H9 (cell line): ENCODE data around the gene PARPBP. TPM values are rescaled to one million over a fixed set of nuclear protein-coding genes. Genes with fewer than 3 reads are reported as not detected.

ENCODE experiments used
- DNase-seq: peaks from one replicate; pipeline ENCODE4 v3.0.0-alpha.2; 2017
- H2AFZ ChIP-seq: one replicate; pipeline ENCODE4 v1.6.1; 2013; ENCODE audit warnings: mild to moderate bottlenecking, low read length, control low read depth, moderate library complexity
- H2AK5ac ChIP-seq: 2 replicates; pipeline ENCODE4 v1.6.1; 2013; ENCODE audit warnings: low read length, control low read depth, mixed read lengths; ENCODE audit not compliant: insufficient read length
- H2BK120ac ChIP-seq: one replicate; pipeline ENCODE4 v1.6.1; 2013; ENCODE audit warnings: low read depth, mild to moderate bottlenecking, low read length, control low read depth, inconsistent platforms; ENCODE audit not compliant: poor library complexity, severe bottlenecking
- H2BK12ac ChIP-seq: 2 replicates; pipeline ENCODE4 v1.6.1; 2013; ENCODE audit warnings: low read length, control low read depth, mixed read lengths, low read depth; ENCODE audit not compliant: insufficient read length
- H2BK15ac ChIP-seq: 2 replicates; pipeline ENCODE4 v1.6.1; 2013; ENCODE audit warnings: low read depth, low read length, control low read depth
- H2BK20ac ChIP-seq: one replicate; pipeline ENCODE4 v1.6.1; 2013; ENCODE audit warnings: low read depth, mild to moderate bottlenecking, low read length, control low read depth, inconsistent platforms; ENCODE audit not compliant: poor library complexity, severe bottlenecking
- H2BK5ac ChIP-seq: 2 replicates; pipeline ENCODE4 v1.6.1; 2013; ENCODE audit warnings: low read length, control low read depth, mixed read lengths; ENCODE audit not compliant: insufficient read length
- H3K14ac ChIP-seq: 2 replicates; pipeline ENCODE4 v1.6.1; 2013; ENCODE audit warnings: low read length, control low read depth; ENCODE audit not compliant: insufficient read depth
- H3K18ac ChIP-seq: 2 replicates; pipeline ENCODE4 v1.6.1; 2013; ENCODE audit warnings: low read depth, mild to moderate bottlenecking, mixed read lengths, low read length, control low read depth; ENCODE audit not compliant: insufficient read length
- H3K23ac ChIP-seq: 2 replicates; pipeline ENCODE4 v1.6.1; 2013; ENCODE audit warnings: low read length, control low read depth, mixed read lengths, low read depth; ENCODE audit not compliant: insufficient read length
- H3K23me2 ChIP-seq: 2 replicates; pipeline ENCODE4 v1.6.1; 2013; ENCODE audit warnings: low read depth, mild to moderate bottlenecking, mixed read lengths, low read length, control low read depth; ENCODE audit not compliant: insufficient read length, poor library complexity, severe bottlenecking
- H3K27ac ChIP-seq: 2 replicates; pipeline ENCODE4 v1.5.1; 2013; ENCODE audit warnings: low read length, control low read depth, mixed read lengths, low read depth; ENCODE audit not compliant: insufficient read length
- H3K27me3 ChIP-seq: 2 replicates; pipeline ENCODE4 v1.6.1; 2013; ENCODE audit warnings: low read length, control low read depth, inconsistent platforms; ENCODE audit not compliant: insufficient read depth
- H3K4ac ChIP-seq: 2 replicates; pipeline ENCODE4 v1.6.1; 2013; ENCODE audit warnings: low read depth, mild to moderate bottlenecking, control low read depth, inconsistent platforms, low read length, moderate library complexity
- H3K4me1 ChIP-seq: 2 replicates; pipeline ENCODE4 v1.6.1; 2013; ENCODE audit warnings: low read length, control low read depth, inconsistent platforms; ENCODE audit not compliant: insufficient read depth
- H3K4me2 ChIP-seq: 2 replicates; pipeline ENCODE4 v1.6.1; 2013; ENCODE audit warnings: low read length, control low read depth, mixed read lengths; ENCODE audit not compliant: insufficient read length, insufficient read depth
- H3K56ac ChIP-seq: 2 replicates; pipeline ENCODE4 v1.6.1; 2013; ENCODE audit warnings: low read depth, mild to moderate bottlenecking, mixed read lengths, low read length, control low read depth; ENCODE audit not compliant: insufficient read length
- H3K79me1 ChIP-seq: 2 replicates; pipeline ENCODE4 v1.6.1; 2013; ENCODE audit warnings: low read depth, mild to moderate bottlenecking, moderate library complexity, low read length, control low read depth, inconsistent platforms; ENCODE audit not compliant: insufficient read depth, poor library complexity, severe bottlenecking
- H3K79me2 ChIP-seq: 2 replicates; pipeline ENCODE4 v1.6.1; 2013; ENCODE audit warnings: low read length, control low read depth, inconsistent platforms; ENCODE audit not compliant: insufficient read depth
- H3K9ac ChIP-seq: 2 replicates; pipeline ENCODE4 v1.6.1; 2013; ENCODE audit warnings: low read length, control low read depth, mixed read lengths; ENCODE audit not compliant: insufficient read length; ENCODE audit errors: extremely low read depth
- H3K9me3 ChIP-seq: one replicate; pipeline ENCODE4 v1.6.1; 2013; ENCODE audit warnings: low read depth, low read length, inconsistent platforms; ENCODE audit not compliant: control insufficient read depth
- H3T11ph ChIP-seq: one replicate; pipeline ENCODE4 v1.6.1; 2013; ENCODE audit warnings: mild to moderate bottlenecking, low read length, control low read depth, inconsistent platforms
- H4K20me1 ChIP-seq: one replicate; pipeline ENCODE4 v1.6.1; 2013; ENCODE audit not compliant: control insufficient read depth, insufficient read length, insufficient read depth
- H4K5ac ChIP-seq: 2 replicates; pipeline ENCODE4 v1.6.1; 2013; ENCODE audit warnings: low read depth, mild to moderate bottlenecking, mixed read lengths, low read length, control low read depth; ENCODE audit not compliant: insufficient read length
- H4K8ac ChIP-seq: replicated peaks from 2 replicates; pipeline ENCODE4 v1.6.1; 2013; ENCODE audit warnings: low read length, control low read depth, mixed read lengths, low read depth; ENCODE audit not compliant: insufficient read length
- H4K91ac ChIP-seq: 2 replicates; pipeline ENCODE4 v1.6.1; 2013; ENCODE audit warnings: low read depth, mild to moderate bottlenecking, moderate library complexity, mixed read lengths, low read length, control low read depth; ENCODE audit not compliant: insufficient read length
- H3K27ac Mint-ChIP-seq, 3 experiments: 2 replicates in 2 of 3; 3 replicates in 1 of 3; pipeline ENCODE4 v1.8.0; 2020 to 2021; ENCODE audit warnings: mixed read lengths in 3 of 3, mild to moderate bottlenecking in 1 of 3, moderate library complexity in 1 of 3
- H3K27me3 Mint-ChIP-seq: 2 replicates; pipeline ENCODE4 v1.8.0; 2021; ENCODE audit warnings: low read depth, mild to moderate bottlenecking, moderate library complexity, mixed read lengths
- H3K36me3 Mint-ChIP-seq, 3 experiments: 2 replicates in 2 of 3; 3 replicates in 1 of 3; pipeline ENCODE4 v1.8.0; 2020 to 2021; ENCODE audit warnings: low read depth in 3 of 3, mixed read lengths in 3 of 3; ENCODE audit not compliant: insufficient read depth in 1 of 3
- H3K4me1 Mint-ChIP-seq, 2 experiments: 2 replicates each; pipeline ENCODE4 v1.8.0; 2020; ENCODE audit warnings: mixed read lengths in 2 of 2
- H3K4me3 Mint-ChIP-seq, 2 experiments: 2 replicates in 1 of 2; 3 replicates in 1 of 2; pipeline ENCODE4 v1.8.0; 2020 to 2021; ENCODE audit warnings: mild to moderate bottlenecking in 2 of 2, mixed read lengths in 2 of 2, moderate library complexity in 1 of 2
- H3K9me3 Mint-ChIP-seq, 2 experiments: 2 replicates in 1 of 2; 3 replicates in 1 of 2; pipeline ENCODE4 v1.8.0; 2020; ENCODE audit warnings: mild to moderate bottlenecking in 2 of 2, mixed read lengths in 2 of 2, moderate library complexity in 1 of 2
- CTCF ChIP-seq: fragments of 200-600 bp; sonication (generic); conservative IDR thresholded peaks from 3 replicates; pipeline ENCODE4 v1.8.0; 2021; ENCODE audit warnings: antibody characterized with exemption, mild to moderate bottlenecking
- WGBS: extraction: QIAGEN DNeasy Blood & Tissue Kit; methylation state at CpG from one replicate; pipeline ENCODE4 v1.1.7; 2013; ENCODE audit warnings: missing lambda C conversion rate, low lambda C conversion rate, mixed read lengths; ENCODE audit not compliant: insufficient read length; ENCODE audit errors: extremely low coverage; 5-methylcytosine and 5-hydroxymethylcytosine counted together
- total RNA-seq: library from RNA; stranded (reverse); gene quantifications from 2 replicates; pipeline ENCODE4 v1.2.1, GENCODE V29; 2021

The PARPBP gene
- total RNA-seq, 1 experiment from 2014 or later = 32.1 TPM

GRCh38 chr12:102195826-102196225, 75.8 kb downstream of the PARPBP start:
- Histone ChIP-seq H3K23ac (no peak overlapping the region), H2AK5ac (no peak overlapping the region), H3K79me2 (no peaks in the 10 kb centered on the region), H2BK20ac (no peak overlapping the region), H3K18ac (no peak overlapping the region), H3T11ph (no peak overlapping the region), H3K27ac (no peak overlapping the region), H3K23me2 (no peaks in the 10 kb centered on the region), H3K9me3 (no peaks in the 10 kb centered on the region), H2BK120ac (no peak overlapping the region), H3K4ac (no peak overlapping the region), H3K27me3 (no peaks in the 10 kb centered on the region), H2BK12ac (no peak overlapping the region), H2BK5ac (no peak overlapping the region), H4K5ac (no peak overlapping the region), H4K20me1 (no peaks in the 10 kb centered on the region), H4K8ac (no peak overlapping the region), H3K4me1 (no peaks in the 10 kb centered on the region), H3K9ac (no peak overlapping the region), H3K79me1 (no peaks in the 10 kb centered on the region), H3K56ac (no peak overlapping the region), H4K91ac (no peak overlapping the region), H3K14ac (no peak overlapping the region), H2BK15ac (no peak overlapping the region), H3K4me2 (no peak overlapping the region), H2AFZ (no peak overlapping the region)
- H3K4me3 Mint-ChIP-seq = no peak overlapping the region
- WGBS = no CpG with 5 or more reads among the region's 4 CpGs
- H3K27ac Mint-ChIP-seq = no peak overlapping the region
- TF ChIP-seq CTCF = no peak
- H3K36me3 Mint-ChIP-seq = peaks cover 0 to 3% (median 1%) of the 10 kb centered on the region in 3 experiments; a peak in 3 of 7 replicates
- no peaks in the 10 kb centered on the region for H3K9me3 Mint-ChIP-seq
- DNase-seq = no peak
- no peaks in the 10 kb centered on the region for H3K27me3 Mint-ChIP-seq
- H3K4me1 Mint-ChIP-seq = no peaks in the 10 kb centered on the region
